Activated CD8-positive, alpha-beta memory T cell treated with anti-CD3 and anti-CD28 coated beads for 36 hours (primary cell): Measurements from ENCODE around the gene CTBS. TPM values are rescaled to one million over a fixed set of nuclear protein-coding genes. Genes with fewer than 3 reads are reported as not detected.
"Not testable (repeated sequence)": the region's sequence is repeated elsewhere in the genome, so short reads cannot be mapped to it uniquely, and the experiment has no call there.

ENCODE experiments used
- CTCF ChIA-PET: fragments of 350-600 bp; sonication (Branson Sonifier 250); formaldehyde crosslinking; loops from one replicate; lab custom pipeline; 2021; ENCODE audit warnings: antibody characterized with exemption; lab: Charles Lee
- POLR2A ChIA-PET: fragments of 350-600 bp; sonication (Branson Sonifier 250); formaldehyde crosslinking; loops from one replicate; lab custom pipeline; 2021; ENCODE audit warnings: antibody characterized with exemption; lab: Charles Lee
- total RNA-seq, 2 experiments: library from RNA; stranded (reverse); gene quantifications; one replicate each; pipeline ENCODE4 v1.2.3, GENCODE V29; 2021

The CTBS gene
- total RNA-seq, 2 experiments from 2014 or later: 8.3 to 8.5 TPM

DNA sequence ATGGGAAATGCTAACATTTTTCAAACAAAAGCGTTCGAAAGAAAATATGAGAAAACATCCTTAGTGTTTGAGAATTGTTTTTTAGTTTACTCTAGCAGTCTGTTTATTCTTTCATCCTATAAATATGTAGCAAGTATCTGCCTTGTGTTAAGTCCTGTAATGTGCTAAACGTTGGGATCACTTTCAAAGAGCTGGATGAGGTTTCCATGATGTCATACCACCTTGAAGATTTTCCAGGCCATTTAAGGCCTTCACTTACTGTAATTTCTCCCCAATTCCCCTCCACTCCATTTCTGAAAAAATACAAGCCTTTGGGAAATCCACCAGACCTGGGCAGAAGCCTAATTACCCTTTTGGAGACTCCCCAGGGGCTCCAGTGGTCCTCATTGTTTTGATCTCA is 24.2 kb upstream of the CTBS start:
- CTCF ChIA-PET: interaction anchor here (1.0 kb wide), 1 partner anchor 22 kb away, joined by 3 read pairs; no protein-coding TSS in a partner anchor
- POLR2A ChIA-PET: no interaction called here

DNA sequence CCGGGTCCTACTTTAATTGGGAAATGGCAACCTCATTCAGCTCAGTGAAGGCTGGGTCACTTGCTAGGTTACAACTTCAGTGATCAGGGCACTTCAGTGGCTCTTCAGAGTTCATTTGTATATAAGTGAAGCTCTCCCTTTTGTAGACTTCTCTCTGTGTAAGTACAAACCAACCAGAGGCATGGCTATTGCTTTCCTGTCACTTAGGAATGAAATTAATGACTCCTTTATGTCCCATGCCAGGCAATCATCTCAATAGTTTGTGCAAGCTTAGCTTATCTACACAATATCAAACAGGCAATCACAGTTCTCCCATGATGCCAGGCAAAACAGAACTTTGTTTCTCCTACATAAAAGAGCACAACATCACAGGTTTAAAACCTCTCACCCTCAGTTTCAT is 22.8 kb upstream of the CTBS start:
- ChIA-PET POLR2A (no interaction called here), CTCF (no interaction called here)

DNA sequence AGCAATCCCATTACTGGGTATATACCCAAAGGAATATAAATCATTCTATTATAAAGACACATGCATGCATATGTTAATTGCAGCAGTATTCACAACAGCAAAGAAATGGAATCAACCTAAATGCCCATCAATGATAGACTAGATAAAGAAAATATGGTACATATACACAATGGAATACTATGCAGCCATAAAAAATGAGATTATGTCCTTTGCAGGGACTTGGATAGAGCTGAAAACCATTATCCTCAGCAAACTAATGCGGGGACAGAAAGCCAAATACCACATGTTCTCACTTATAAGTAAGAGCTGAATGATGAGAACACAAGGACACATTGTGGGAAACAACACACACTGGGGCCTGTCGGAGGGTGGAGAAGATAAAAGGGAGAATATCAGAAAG is 20.7 kb upstream of the CTBS start:
- POLR2A ChIA-PET, CTCF ChIA-PET: not testable (repeated sequence)

DNA sequence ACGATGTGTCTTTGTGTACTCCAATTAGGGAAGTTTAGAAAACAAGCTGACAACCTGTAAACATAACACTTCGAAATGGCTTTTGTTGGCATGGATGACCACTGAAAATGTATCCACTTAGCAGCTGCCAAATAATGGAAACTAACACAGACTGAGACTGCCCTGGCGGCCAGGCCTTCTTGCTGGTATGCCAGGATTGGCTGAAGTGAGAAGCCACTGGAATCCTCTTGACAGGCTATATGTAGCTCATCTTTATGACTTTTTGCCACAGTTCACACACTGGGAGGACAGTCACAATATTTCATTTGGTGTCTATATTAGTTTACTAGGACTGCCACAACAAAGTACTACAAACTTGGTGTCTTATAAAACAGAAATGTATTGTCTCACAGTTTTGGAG is 12.9 kb upstream of the CTBS start:
- ChIA-PET CTCF (no interaction called here), POLR2A (no interaction called here)

DNA sequence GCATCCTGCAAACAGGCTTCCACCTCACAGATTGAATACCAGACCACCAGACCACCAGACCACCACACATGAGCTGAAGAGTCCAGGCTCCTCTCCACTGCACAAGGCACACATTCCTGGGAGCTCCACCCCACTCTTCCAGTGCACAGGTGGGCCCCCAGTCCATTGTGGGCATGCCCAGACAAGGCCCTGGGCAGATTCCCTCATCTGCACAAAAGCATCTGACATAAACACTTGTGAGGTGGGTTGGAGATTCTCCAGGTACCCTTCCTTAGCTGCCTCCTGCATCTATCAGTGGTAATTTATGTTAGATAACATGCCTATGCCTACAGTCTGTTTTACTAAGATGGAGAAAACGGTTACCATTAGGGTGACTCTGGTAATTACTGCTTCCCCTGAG is 11.6 kb upstream of the CTBS start:
- POLR2A ChIA-PET: interaction anchor here (0.6 kb wide), 1 partner anchor 150 kb away, joined by 4 read pairs; no protein-coding TSS in a partner anchor
- CTCF ChIA-PET: no interaction called here

DNA sequence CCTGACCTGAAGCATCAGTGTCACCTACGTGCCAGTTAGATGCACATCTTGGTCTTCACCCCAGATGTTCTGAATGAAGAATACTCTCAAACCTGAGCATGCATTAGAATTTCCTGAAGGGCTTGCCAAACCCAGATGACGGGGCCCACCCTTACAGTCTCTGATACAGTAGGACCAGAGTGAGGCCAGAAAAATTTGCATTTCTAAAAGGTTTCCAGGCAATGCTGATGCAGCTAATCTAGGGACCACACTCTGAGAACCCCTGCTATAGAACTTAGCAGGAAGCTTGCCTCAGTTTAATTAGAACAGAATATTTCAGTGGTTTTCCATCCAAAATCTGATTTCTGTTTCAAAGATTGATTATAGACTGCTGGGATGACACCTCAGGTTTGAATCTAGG is 9.9 kb upstream of the CTBS start:
- ChIA-PET POLR2A (no interaction called here), CTCF (no interaction called here)

DNA sequence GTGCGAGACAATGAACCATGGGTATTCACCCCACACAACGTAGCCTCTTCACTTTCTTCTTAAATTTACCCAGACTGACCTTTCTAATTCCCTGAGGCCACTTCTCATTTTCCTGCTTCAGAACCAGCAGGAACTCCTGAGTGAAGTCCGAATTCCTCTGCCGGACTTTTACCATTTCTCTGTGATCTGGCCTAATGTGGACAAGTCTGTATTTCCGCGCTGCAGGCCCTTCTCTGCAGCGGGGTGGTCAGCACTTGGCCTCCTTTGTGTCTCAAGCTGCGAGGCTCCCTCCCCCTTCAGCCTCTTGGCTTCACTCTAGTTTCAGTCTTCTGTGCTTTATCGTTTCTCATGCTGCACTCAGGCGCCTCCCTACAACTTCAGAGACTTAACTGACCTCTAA is 9.4 kb upstream of the CTBS start:
- CTCF ChIA-PET: no interaction called here
- POLR2A ChIA-PET: no interaction called here

DNA sequence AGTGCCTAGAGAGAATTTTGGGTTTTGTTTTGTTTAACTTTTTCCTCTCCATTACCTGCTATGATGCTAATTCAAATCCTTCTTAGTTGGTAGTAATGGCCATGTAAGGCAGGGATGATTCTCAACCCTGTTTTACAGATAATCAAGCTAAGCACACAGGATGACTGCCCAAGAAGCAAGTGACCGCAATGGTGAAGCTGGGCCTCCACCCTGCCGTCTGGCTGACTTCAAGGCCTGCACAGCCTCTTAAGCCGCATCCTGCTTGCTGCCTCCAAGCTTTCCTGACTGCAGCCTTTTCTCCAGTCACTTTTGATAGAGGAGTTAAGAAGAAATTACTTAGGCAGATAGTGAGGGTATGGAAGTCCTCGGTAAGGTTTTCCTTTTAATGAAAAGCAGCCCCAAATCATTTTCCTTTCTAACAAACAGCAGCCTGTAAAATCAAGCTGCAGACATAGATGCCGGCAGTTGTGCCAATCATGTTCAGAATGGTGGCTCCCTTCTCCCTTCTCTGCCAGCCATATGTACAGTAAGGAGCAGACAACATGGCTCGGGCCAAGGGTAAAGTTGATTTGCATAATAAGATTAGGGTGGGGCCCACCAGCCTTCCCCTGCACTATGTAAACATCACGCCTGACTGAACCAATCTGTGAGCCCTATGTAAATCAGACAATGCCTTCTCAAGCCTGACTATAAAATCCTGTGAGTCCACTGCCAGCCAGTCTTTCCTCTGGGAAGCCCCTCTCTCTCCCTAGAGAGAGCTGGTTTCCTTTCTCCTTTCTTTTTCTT is 8.8 kb upstream of the CTBS start:
- ChIA-PET POLR2A (no interaction called here), CTCF (no interaction called here)

DNA sequence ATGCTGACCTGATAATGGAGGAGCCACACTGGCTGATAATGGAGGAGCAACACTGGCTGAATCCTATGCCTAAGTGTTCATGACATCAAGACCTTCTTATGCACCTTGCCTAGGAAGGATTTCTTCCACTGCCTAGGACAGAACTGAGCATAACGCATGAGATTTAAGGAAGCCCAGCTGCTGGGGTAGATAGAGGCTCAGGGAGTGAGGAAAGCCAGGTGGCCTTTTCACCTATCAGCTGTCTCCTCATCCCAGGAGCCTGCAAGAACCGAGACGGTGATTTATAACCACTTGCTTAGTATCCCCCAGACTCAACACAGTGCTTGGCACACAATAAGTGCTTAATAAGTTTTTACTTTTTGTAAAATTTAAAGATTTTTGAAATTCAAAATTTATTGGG is 7.4 kb upstream of the CTBS start:
- CTCF ChIA-PET: no interaction called here
- POLR2A ChIA-PET: no interaction called here

DNA sequence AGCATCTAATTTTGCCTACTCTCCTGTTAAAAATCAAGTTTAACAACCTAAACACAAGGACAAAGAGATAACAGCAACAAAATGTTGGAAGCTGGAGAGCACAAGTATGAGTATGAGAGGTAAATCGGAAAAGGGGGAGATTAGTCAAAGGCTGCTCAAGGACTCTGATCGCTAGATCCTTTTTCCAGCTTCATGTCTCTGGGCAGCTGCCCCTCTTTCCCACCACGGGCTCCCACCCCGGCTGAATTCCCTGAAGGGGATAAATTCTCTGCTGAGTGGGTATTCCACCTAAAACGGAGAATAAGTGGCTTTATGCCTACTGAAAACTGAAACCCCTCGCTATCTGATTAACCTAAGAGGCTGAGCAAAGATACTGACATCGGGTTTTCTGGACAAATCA is 696 bp upstream of the CTBS start:
- ChIA-PET CTCF (interaction anchor here (2.0 kb wide), 1 partner anchor 69 kb away, joined by 6 read pairs; the partner anchor contains the start of genes GNG5 and SPATA1), POLR2A (interaction anchor here (1.5 to 2.9 kb wide), 2 partner anchors 45 to 63 kb away, joined by 3 to 25 read pairs; no protein-coding TSS in a partner anchor)

DNA sequence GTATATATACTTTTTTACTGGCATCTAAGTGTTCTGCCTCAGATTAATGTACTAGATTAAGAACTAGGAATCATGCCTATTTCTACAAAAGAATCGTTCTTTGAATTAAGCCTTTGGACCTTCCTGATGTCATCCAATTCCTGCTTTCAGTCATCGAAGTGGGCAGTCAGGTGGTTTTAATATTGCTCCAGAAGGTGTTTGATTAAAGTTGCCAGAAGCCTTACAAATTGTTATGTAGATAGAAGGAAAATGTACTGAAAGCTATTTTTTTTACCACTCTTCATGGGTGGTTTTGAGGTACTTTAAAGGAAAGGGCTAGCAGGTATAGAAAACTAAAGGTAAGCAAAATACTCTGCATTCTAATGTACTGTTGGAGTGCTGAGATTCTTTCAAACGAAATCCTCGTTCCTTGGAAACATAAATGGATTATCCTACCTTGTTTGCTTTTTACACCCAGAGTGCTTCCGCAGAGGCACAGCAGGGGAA is 716 bp downstream of the CTBS start:
- ChIA-PET CTCF (interaction anchor here (1.2 to 2.4 kb wide), 6 partner anchors 22 to 180 kb away, joined by 3 to 11 read pairs (median 4); partner anchors contain the start of genes GNG5 and SPATA1), POLR2A (interaction anchor here (0.6 to 2.9 kb wide), 11 partner anchors 12 to 430 kb away, joined by 3 to 39 read pairs (median 4); partner anchors contain the start of genes GNG5, PRKACB, RPF1 and SPATA1)

DNA sequence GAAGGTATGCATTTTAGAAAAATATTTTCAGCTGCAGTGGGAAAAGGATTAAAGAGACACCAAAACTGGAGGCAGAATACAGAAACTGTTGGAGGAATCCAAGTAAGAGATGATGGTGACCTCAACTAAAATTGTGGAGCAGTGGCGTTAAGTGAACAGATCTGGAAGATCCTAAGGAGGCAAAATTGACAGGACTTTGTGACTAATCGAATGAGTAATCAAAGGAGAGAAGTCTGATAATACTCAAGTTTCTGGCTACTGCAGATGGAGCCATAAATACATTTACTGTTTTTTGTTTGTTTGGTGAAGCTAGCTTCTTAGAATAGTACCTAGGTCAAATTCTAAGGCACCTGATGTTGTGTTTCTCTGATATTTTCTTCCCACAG is 3.1 kb downstream of the CTBS start:
- ChIA-PET POLR2A (no interaction called here), CTCF (no interaction called here)

DNA sequence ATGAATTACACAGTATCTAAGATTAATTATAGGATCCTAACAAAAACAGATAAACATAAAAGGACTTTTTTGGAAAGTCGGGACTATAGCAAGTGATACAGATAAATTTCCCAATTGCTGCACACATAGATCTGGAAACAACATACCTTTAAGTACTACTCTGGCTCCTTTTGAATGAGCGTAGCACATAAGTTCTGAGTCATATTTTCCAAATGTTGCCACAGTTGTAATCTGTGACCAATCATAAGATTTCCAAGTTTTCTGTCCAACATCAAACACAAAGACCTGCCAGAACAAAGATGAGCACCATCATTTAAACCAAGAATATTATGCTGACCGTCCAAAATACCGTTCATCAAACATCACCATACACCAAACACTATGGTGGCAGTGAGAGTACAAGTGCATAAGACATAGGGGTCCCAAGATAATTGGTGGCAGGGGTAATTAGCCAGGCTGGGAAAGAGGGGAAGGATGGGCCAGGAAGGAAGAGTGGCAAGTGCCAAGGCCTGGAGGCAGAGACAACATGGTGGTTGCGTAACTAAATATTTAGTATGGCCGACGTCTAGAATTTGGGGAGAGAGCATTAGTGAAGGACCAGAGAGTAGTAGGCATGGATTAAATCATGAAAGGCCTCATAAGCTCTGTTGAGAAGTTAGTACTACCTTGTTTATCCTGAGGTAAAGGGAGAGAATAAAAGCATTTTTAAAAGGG is 3.6 kb downstream of the CTBS start:
- ChIA-PET CTCF (no interaction called here), POLR2A (no interaction called here)

DNA sequence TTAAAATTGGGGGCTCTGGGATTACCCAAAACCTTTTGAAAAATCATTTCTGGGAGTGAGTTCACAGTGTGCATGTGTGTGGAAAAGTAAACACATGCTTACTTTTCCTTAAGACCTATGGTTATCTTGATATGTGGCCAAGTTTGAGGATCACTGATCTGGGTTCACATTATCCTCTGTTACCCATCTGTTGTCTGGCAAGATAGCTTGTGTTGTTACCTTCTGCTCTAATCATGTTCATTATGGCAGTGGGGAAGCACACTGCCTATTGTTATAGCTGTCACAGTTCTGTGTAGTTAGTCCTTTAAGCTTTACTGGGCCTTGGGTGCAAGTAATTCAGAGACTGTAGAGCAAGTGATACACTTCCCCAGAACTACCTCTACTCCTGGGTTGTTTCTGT is 5.0 kb downstream of the CTBS start:
- ChIA-PET POLR2A (no interaction called here), CTCF (interaction anchor here (0.5 kb wide), 1 partner anchor 10 kb away, joined by 3 read pairs; no protein-coding TSS in a partner anchor)

DNA sequence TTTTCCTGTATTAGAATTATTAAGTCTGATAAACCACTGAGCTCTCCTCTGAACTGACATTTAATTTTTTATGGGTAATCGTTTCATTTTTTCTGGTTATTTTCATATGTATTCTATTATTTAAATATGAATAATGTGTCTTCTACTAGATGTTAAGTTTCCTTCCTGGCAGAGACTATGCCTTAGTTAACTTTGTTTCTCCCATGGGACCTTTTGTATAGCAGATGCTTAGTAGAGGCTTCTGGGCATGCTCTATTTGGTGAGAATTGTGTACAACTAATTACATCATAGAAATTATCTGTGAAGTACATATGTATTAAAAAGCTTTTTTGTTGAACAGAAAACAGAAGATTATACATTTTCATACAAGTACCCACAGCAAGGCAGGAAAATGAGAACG is 23.4 kb downstream of the CTBS start:
- POLR2A ChIA-PET: no interaction called here

DNA sequence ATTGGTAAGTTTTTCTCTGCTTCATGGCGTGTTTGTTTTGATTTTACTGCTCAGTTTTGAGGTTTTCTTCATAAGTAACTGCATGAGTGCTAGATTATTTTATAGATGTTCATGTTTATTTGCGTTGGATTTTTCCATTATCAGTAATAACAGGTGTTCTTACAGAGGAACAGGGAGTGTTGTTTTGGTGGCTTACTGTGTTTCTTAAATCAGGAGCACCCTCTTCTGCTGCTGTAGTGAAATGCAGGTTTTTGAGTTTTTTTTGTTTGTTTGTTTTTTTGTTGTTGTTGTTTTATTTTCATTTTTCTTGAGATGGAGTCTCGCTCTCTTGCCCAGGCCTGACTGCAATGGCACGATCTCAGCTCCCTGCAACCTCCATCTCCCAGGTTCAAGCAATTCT is 32.6 kb downstream of the CTBS start:
- CTCF ChIA-PET: no interaction called here
- POLR2A ChIA-PET: no interaction called here

More for the DNA sequence above, 23.4 kb downstream of the CTBS start:
- CTCF ChIA-PET: interaction anchor here (0.8 kb wide), 1 partner anchor 69 kb away, joined by 3 read pairs; no protein-coding TSS in a partner anchor

DNA sequence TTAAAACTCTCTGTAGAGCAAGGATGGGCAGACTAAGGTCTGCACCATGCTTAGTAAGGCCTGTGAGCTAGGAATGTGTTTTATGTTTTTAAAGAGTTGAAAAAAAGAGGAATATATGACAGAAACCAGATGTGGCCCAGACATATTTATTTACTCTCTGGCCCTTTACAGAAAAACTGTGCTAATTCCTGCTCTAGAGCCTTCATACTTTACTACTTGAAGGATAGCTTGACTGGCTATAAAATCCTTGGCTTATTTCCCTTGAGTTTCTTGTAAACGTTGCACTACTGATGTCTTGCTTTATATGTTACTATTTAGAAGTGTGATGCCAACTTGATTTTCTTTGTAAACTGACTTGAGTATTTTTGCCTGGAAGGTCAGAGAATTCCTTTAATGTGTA is 33.5 kb downstream of the CTBS start:
- CTCF ChIA-PET: no interaction called here
- POLR2A ChIA-PET: no interaction called here

DNA sequence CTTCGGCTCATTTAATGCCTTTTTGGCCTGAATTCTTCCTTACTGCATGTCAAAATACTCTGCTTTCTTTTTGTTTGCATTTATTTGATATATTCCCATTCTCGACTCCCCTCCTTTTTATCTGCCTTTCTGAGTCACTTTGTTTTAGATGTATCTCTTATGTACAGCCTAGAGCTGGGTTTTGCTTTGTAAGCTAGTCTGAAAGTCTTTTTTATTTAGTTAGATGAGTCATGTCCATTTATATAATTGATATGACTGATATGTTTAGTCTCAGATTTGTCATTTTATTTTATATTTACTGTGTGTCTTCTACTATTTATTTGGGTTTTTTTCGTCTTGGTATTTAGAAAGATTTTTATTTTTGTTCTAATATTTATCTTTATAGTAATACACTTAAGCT is 34.3 kb downstream of the CTBS start:
- CTCF ChIA-PET: no interaction called here
- POLR2A ChIA-PET: no interaction called here

DNA sequence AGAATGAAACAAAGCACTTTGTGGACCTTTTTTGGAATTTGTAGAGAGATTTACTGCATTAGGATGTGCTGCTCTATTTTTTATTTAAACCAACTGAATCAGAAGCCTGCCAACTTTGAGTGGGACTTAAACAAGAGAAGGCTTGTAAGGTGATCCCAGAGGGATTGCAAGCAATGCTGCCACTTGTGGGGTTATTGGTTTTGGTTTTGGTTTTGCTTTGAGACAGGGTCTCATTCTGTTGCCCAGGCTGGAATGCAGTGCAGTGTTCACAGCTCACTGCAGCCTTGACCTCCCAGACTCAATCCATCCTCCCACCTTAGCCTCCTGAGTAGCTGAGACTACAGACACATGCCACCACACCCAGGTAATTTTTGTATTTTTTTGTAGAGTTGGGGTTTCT is 35.6 kb downstream of the CTBS start:
- CTCF ChIA-PET: no interaction called here
- POLR2A ChIA-PET: no interaction called here

DNA sequence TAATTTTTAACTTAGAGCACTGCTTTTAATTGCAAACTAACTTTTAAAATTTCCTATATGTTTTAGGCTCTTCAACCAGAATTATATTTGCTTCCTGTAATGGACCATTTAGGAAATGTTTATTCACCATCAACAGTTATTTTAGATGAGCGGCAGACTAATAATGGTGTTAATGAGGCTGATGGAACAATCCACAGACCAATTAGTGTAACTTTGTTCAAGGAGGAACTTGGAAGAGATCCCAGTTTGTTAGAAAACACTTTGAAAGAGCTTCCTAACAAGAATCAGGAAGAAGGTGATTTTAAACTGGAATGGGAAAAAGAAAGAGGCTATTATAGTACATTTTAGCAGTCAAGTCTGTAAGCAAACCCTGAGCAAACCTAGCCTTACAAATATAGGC is 48.5 kb downstream of the CTBS start:
- ChIA-PET POLR2A (no interaction called here), CTCF (no interaction called here)
